ENCODE data around the gene OBSCN. TPM values are rescaled to one million over a fixed set of nuclear protein-coding genes. Genes with fewer than 3 reads are reported as not detected.

Gene OBSCN
- total and polyA plus RNA-seq, 10 of the 15 experiments (the other 5 are each of a cell fraction or from before 2014, with no cell fraction given) = 0.01 to 0.36 (median 0.08) TPM; not detected in 2

- ChIA-PET CTCF (no interaction called here), SMC1A (ENCODE audit: uncharacterized antibody, unreplicated experiment) (no interaction called here), RAD21 (ENCODE audit: unreplicated experiment) (no interaction called here), POLR2A (no interaction called here)
- Histone ChIP-seq H3K9ac (ENCODE audit: control insufficient read depth, insufficient read depth, low read length) (no peak overlapping the region), H3K4me3 (no peak overlapping the region), H3K27ac (ENCODE audit: control insufficient read depth, insufficient read depth) (no peak overlapping the region), H3K27me3 (replicated peaks in 1 of 2; ENCODE audit: control insufficient read depth in 2 of 2, insufficient read depth in 2 of 2, low read length in 1 of 2) (no peaks in the 10 kb centered on the region; a peak in 2 of 4 replicates), H2AFZ (ENCODE audit: control insufficient read depth, low read depth, low read length) (no peak overlapping the region), H3K36me3 (ENCODE audit: control insufficient read depth in 2 of 2, insufficient read depth in 2 of 2, low read length in 1 of 2) (no peaks in the 10 kb centered on the region), H3K4me1 (ENCODE audit: control insufficient read depth, insufficient read depth, low read length) (no peaks in the 10 kb centered on the region), H4K20me1 (ENCODE audit: control insufficient read depth, insufficient read depth) (no peaks in the 10 kb centered on the region), H3K79me2 (ENCODE audit: control insufficient read depth, insufficient read depth, low read length) (no peaks in the 10 kb centered on the region), H3K9me3 (replicated peaks; ENCODE audit: control insufficient read depth, insufficient read depth, low read length) (no peaks in the 10 kb centered on the region), H3K4me2 (ENCODE audit: control insufficient read depth, insufficient read depth) (no peak overlapping the region)
- in situ Hi-C loops (cut with MboI) (no loop called here), intact Hi-C loops (cut with micrococcal nuclease; ENCODE audit: unreplicated experiment) (no loop called here)
- WGBS (ENCODE audit: insufficient coverage, insufficient replicate concordance, low lambda C conversion rate, missing lambda C conversion rate) = 38% methylated on average over 1 of the region's 1 CpG
- ATAC-seq (no peak), DNase-seq (ENCODE audit: low read depth, low spot score) (no peak), FAIRE-seq (no peak)
- no TSS peak for BruUV-seq (replicated peaks)
- TF ChIP-seq CREM (IDR thresholded peaks at IDR 0.05; ENCODE audit: low read depth) (no peak), JUNB (IDR thresholded peaks at IDR 0.05) (no peak)
Observed at GRCh38 chr1:228350179-228350742, 142.4 kb downstream of the OBSCN start.

GRCh38 chr1:228350831-228351781, 143.3 kb downstream of the OBSCN start:
- Histone ChIP-seq H3K9ac (ENCODE audit: control insufficient read depth, insufficient read depth, low read length) (no peak overlapping the region), H3K4me3 (no peak overlapping the region), H4K20me1 (ENCODE audit: control insufficient read depth, insufficient read depth) (no peaks in the 10 kb centered on the region), H3K9me3 (replicated peaks; ENCODE audit: control insufficient read depth, insufficient read depth, low read length) (no peaks in the 10 kb centered on the region), H3K4me2 (ENCODE audit: control insufficient read depth, insufficient read depth) (no peak overlapping the region), H3K27me3 (replicated peaks in 1 of 2; ENCODE audit: control insufficient read depth in 2 of 2, insufficient read depth in 2 of 2, low read length in 1 of 2) (no peaks in the 10 kb centered on the region; a peak in 2 of 4 replicates), H3K79me2 (ENCODE audit: control insufficient read depth, insufficient read depth, low read length) (no peaks in the 10 kb centered on the region), H3K36me3 (ENCODE audit: control insufficient read depth in 2 of 2, insufficient read depth in 2 of 2, low read length in 1 of 2) (no peaks in the 10 kb centered on the region), H2AFZ (ENCODE audit: control insufficient read depth, low read depth, low read length) (no peak overlapping the region), H3K27ac (ENCODE audit: control insufficient read depth, insufficient read depth) (no peak overlapping the region), H3K4me1 (ENCODE audit: control insufficient read depth, insufficient read depth, low read length) (no peaks in the 10 kb centered on the region)
- 26% methylated on average over 37 of the region's 37 CpGs for WGBS (ENCODE audit: insufficient coverage, insufficient replicate concordance, low lambda C conversion rate, missing lambda C conversion rate)
- RAD21 ChIA-PET (ENCODE audit: unreplicated experiment) = no interaction called here
- FAIRE-seq (no peak), DNase-seq (ENCODE audit: low read depth, low spot score) (no peak), ATAC-seq (no peak)
- CTCF ChIA-PET = no interaction called here
- BruUV-seq (replicated peaks) = no TSS peak
- intact Hi-C loops (cut with micrococcal nuclease; ENCODE audit: unreplicated experiment) (no loop called here), in situ Hi-C loops (cut with MboI) (no loop called here)
- SMC1A ChIA-PET (ENCODE audit: uncharacterized antibody, unreplicated experiment) = no interaction called here
- POLR2A ChIA-PET = no interaction called here
- TF ChIP-seq CHD1 (IDR thresholded peaks at IDR 0.05; ENCODE audit: low read depth, low read length) = no peak
- no peak for TF ChIP-seq ATF7 (IDR thresholded peaks at IDR 0.05; ENCODE audit: low read depth)
- no peak for TF ChIP-seq HDGF (IDR thresholded peaks at IDR 0.05)
- no peak for TF ChIP-seq PAX8 (IDR thresholded peaks at IDR 0.05)
- TF ChIP-seq NBN (IDR thresholded peaks at IDR 0.05) = no peak
- no peak for TF ChIP-seq SREBF1 (IDR thresholded peaks at IDR 0.05; ENCODE audit: low read length)
- no peak for TF ChIP-seq STAT3 (IDR thresholded peaks at IDR 0.05; ENCODE audit: low read depth, low read length)
- TF ChIP-seq MTA2 (IDR thresholded peaks at IDR 0.05; ENCODE audit: low read depth) = no peak
- no peak for TF ChIP-seq PML (IDR thresholded peaks at IDR 0.05; ENCODE audit: low read length)
- TF ChIP-seq ZBED1 (IDR thresholded peaks at IDR 0.05; ENCODE audit: borderline replicate concordance) = no peak
- TF ChIP-seq KLF5 (IDR thresholded peaks at IDR 0.05; ENCODE audit: partially characterized antibody) = no peak
- no peak for TF ChIP-seq NKRF (conservative IDR thresholded peaks at IDR 0.05)
- TF ChIP-seq PKNOX1 (IDR thresholded peaks at IDR 0.05) = no peak
- no peak for TF ChIP-seq POLR2A (IDR thresholded peaks at IDR 0.05; ENCODE audit: low read depth, low read length)
- TF ChIP-seq BMI1 (IDR thresholded peaks at IDR 0.05; ENCODE audit: borderline replicate concordance) = no peak
